Tongue (tissue), 3 donors: ENCODE results near the gene LIN7C. TPM values are rescaled to one million over a fixed set of nuclear protein-coding genes. Genes with fewer than 3 reads are reported as not detected.

Experiments
- DNase-seq: peaks from one replicate; pipeline ENCODE4 v3.0.0-alpha.2; 2015
- small RNA-seq: library from RNA; depleted of rRNA; stranded (forward); fragments of <200 nt; gene quantifications from one replicate; pipeline ENCODE3, GENCODE V24; 2014; ENCODE audit warnings: low replicate concordance
- total RNA-seq: library from RNA; depleted of rRNA; stranded (reverse); fragments of >200 nt; gene quantifications from one replicate; pipeline ENCODE4 v1.2.3, GENCODE V29; 2014

The LIN7C gene
- total RNA-seq, 1 donor from 2014 or later: 57.3 TPM

GRCh38 chr11:27444801-27445215 lies 61.8 kb downstream of the LIN7C start:
- DNase-seq: no peak

Small RNA genes within 50 kb of the gene (small RNA-seq; reads per million reads assigned to genes)
- gene AC100771.1: not detected
- not detected for gene MIR8087
- gene RNA5SP339: not detected

Other genes starting within 250 kb of the LIN7C start
- gene CCDC34, start 143.6 kb downstream of the LIN7C start, total RNA-seq: 16.5 TPM
- gene LGR4, start 34.0 kb downstream of the LIN7C start, total RNA-seq: 69.4 TPM
- gene BDNF, start 193.7 kb upstream of the LIN7C start, total RNA-seq: 1.5 TPM